Heart left ventricle (tissue), 13 donors: Measurements from ENCODE around the gene PODXL2.

Experiments used
- CTCF ChIP-seq, 12 donors: fragments of 200-600 bp; sonication (generic) in 4 of 12; IDR thresholded peaks; one replicate each; pipeline versions ENCODE4 v1.5.0 to v1.8.0; 2018 to 2022; ENCODE audit warnings: antibody characterized with exemption in 12 of 12, mild to moderate bottlenecking in 5 of 12
- POLR2A ChIP-seq, 2 donors: fragments of 450-650 bp; IDR thresholded peaks; one replicate each; pipeline ENCODE4 v1.6.1; 2017; ENCODE audit warnings: antibody characterized with exemption in 2 of 2, mild to moderate bottlenecking in 2 of 2, moderate library complexity in 2 of 2
- donor health status: ischemic (EF 13 %, LVEDD 7.1; RV severe dilation, severe dysfunction).
- donor health status: DM: no; HTN: yes; CAD: no.
- donor health status: DM: no; HTN: no; CAD: no.
- donor health status: ischemic (EF 25% LVEDD 6.9; RV normal size, moderate dysfunction).
- donor health status: ischemic (EF 25% LVEDD 5.7; RV mildly dilated, moderate dysfunction).
- donor health status: ischemic (EF 35%, LVEDD 5.7; RV mildly dilated, moderate dysfunction).
- donor health status: nonischemic (EF 11% LVEDD 7.7; RV severe dilation, severe dysfunction).
- donor health status: DM: yes; HTN: yes; CAD: no.
- donor health status: PGD.
- donor health status: ischemic (EF 29% LVEDD 5.4; RV normal size, mild dysfunction).
- donor health status: nonischemic (EF 23%, LVEDD 6.1; RV moderate dilation, normal function).

- no peak for TF ChIP-seq CTCF (IDR thresholded peaks at IDR 0.05)
- no peak for TF ChIP-seq POLR2A (IDR thresholded peaks at IDR 0.05)
Observed at GRCh38 chr3:127716384-127716783, 87.4 kb downstream of the PODXL2 start.
